ENCODE results near the gene ZNF469. TPM values are rescaled to one million over a fixed set of nuclear protein-coding genes. Genes with fewer than 3 reads are reported as not detected.

ZNF469 gene, protein sequence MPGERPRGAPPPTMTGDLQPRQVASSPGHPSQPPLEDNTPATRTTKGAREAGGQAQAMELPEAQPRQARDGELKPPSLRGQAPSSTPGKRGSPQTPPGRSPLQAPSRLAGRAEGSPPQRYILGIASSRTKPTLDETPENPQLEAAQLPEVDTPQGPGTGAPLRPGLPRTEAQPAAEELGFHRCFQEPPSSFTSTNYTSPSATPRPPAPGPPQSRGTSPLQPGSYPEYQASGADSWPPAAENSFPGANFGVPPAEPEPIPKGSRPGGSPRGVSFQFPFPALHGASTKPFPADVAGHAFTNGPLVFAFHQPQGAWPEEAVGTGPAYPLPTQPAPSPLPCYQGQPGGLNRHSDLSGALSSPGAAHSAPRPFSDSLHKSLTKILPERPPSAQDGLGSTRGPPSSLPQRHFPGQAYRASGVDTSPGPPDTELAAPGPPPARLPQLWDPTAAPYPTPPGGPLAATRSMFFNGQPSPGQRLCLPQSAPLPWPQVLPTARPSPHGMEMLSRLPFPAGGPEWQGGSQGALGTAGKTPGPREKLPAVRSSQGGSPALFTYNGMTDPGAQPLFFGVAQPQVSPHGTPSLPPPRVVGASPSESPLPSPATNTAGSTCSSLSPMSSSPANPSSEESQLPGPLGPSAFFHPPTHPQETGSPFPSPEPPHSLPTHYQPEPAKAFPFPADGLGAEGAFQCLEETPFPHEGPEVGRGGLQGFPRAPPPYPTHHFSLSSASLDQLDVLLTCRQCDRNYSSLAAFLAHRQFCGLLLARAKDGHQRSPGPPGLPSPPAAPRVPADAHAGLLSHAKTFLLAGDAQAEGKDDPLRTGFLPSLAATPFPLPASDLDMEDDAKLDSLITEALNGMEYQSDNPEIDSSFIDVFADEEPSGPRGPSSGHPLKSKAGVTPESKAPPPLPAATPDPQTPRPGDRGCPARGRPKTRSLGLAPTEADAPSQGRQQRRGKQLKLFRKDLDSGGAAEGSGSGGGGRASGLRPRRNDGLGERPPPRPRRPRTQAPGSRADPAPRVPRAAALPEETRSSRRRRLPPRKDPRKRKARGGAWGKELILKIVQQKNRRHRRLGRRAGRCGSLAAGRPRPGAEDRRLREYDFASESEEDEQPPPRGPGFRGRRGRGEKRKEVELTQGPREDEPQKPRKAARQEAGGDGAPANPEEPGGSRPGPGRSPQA (N-terminal part only)
- under 1 TPM; 0.26 to 0.30 TPM for total RNA-seq

DNA sequence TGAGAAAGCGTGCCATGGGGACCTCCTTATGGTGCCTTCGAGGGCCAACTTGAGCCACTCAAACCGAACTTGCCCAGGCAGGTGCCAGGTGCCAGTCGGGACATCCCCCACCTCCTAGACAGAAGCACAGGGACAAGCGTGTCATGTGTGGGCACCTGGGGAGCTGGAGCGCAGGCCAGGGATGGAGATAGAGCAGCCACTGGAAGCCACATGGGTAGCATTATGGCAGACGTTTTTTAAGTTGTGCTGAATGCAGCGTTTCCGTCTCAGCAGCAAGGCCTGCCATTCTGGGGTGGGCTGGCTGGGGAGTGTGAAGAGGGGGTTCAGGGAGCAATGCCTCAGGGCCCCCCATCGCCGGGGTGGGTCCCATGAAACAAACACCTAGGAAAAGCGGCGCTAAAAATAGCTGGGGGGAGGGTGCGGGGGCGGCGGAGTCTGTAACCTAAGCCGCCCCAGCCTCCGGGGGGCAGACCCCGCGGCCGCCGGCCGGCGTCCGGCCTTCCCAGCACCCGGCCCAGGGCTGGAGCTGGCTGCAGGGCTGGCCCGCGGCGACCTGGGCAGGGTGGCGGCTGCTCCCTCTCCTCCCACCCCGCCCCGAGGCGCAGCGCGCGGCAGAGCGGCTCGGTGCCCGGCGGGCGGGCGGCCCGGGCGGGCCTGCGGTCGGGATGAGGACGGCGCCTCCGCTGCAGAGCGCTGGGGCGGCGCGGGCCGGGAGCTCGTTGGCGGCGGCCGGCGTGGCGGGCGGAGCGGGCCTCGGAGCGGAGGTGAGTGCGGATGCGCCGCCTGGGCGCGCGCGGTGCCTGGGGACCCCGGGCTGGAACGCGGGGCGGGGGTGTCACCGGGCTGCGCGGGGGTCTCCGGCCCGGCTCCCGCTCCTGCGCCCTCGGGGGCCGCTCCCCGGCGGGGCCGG lies at the start of gene ZNF469:
Gene ZNF469, plus strand, starts transcription at position 469 of the 910 bp plus-strand sequence. CDS start 44,512 bp downstream, outside the sequence.
- peaks cover 30% of the 10 kb centered on the region for H3K27me3 Mint-ChIP-seq
- no peak within 1 kb of the TSS for H3K27ac Mint-ChIP-seq
- H3K36me3 Mint-ChIP-seq (ENCODE audit: low read depth), result no peaks in the 10 kb centered on the region
- H3K9me3 Mint-ChIP-seq, result no peaks in the 10 kb centered on the region
- no peak for ATAC-seq (replicated peaks)
- H3K4me1 Mint-ChIP-seq, result no peaks in the 10 kb centered on the region
- H3K4me3 Mint-ChIP-seq, result peak within 1 kb of the TSS; percentile 55

DNA sequence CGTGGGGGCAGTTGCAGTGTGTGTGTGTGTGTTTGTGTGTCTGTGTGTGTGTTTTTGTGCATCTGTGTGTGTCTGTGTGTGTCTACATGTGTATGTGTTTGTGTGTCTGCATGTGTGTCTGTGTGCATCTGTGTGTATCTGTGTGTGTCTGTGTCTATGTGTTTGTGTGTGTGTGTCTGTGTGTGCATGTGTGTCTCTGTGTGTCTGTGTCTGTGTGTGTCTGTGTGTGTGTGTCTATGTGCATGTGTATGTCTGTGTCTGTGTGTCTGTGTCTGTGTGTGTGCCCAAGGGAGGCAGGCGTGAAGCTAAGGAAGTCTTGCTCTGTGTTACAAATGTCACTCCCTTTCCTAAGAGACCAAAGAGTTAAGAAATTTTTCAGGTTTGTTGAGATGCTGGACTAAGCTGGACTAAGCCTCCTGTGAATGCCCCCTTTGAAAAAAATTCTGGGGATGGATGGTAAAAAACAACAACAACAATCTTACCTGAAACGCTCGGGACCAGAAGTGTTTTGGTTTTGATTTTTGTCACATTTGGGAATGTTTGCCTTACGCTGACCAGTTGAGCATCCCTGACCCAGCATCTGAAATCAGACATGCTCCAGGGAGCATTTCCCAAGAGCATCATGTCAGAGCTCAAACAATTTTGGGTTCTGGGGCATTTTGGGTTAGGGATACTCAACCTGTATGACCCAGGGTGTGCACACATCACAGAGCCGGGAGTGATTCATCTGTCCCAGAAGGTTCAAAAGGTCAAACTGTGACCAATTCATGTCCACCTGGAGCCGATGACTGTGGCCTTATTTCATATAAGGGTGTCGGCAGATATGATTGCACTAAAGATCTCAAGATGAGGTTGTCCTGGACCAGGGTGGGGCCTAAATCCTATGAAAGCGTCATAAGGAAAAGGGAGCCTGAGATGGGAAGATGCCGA lies 48.6 kb upstream of the ZNF469 start:
- Mint-ChIP-seq H3K27me3 (peaks cover 5% of the 10 kb centered on the region), H3K36me3 (ENCODE audit: low read depth) (no peaks in the 10 kb centered on the region), H3K4me3 (peak overlapping the region; percentile 44), H3K9me3 (no peaks in the 10 kb centered on the region), H3K4me1 (peaks cover 7% of the 10 kb centered on the region), H3K27ac (no peak overlapping the region)
- no peak for ATAC-seq (replicated peaks)

DNA sequence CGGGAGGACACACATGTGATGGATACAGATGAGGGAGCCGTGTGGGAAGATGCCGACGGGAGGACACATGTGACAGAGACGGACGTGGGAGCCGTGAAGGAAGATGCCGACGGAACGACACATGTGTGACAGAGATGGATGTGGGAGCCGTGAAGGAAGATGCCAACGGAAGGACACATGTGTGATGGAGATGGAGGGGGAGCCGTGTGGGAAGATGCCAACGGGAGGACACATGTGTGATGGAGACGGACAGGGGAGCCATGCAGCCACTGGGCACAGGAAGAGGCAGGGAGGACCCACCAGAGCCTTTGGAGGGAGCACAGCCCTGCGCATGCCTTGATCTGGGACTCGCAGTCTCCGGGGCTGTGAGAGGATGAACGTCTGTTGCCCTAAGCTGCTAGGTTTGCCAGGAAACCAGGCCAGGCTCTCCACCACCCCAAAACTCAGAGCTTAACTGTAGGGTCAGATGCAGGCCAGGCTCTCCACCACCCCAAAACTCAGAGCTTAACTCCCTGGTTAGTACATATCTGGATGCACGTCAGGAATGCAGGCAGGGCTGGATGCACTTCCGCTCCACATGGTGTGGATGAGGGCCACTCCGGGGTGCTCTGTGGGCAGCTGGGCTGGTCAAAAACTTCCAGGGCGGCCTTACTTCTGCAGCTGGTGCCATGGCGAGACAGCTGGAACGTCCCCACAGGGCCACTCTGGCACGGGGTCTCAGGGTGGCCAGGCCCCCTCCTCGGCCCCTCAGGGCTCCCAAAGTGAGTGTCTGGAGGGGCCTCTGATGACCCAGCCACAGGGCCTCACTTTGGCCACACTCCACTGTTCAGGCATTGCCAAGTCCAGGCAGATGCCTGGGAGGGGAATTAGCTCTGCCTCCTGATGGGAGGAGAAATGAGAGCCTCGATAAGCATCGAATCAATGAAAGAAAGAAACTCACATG lies 47.7 kb upstream of the ZNF469 start:
- no peak for ATAC-seq (replicated peaks)
- H3K36me3 Mint-ChIP-seq (ENCODE audit: low read depth), result no peaks in the 10 kb centered on the region
- H3K4me1 Mint-ChIP-seq, result peaks cover 7% of the 10 kb centered on the region
- H3K27ac Mint-ChIP-seq, result no peak overlapping the region
- no peaks in the 10 kb centered on the region for H3K9me3 Mint-ChIP-seq
- peaks cover 5% of the 10 kb centered on the region for H3K27me3 Mint-ChIP-seq
- H3K4me3 Mint-ChIP-seq, result no peak overlapping the region

DNA sequence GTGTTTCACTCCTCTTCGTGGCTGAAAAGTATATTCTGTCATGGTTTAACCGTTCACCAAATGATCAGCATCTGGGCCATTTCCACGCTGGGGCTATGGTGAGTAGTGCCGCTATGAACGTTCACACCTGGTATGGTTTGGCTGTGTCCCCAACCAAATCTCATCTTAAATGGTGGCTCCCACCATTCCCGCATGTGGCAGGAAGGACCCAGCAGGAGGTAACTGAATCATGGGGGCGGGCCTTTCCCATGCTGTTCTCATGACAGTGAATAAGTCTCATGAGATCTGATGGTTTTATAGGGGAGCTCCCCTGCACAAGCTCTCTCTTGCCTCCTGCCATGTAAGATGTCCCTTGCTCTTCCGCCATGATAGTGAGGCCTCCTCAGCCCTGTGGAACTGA lies 45.7 kb upstream of the ZNF469 start:
- Mint-ChIP-seq H3K27me3 (peaks cover 5% of the 10 kb centered on the region), H3K4me3 (no peak overlapping the region), H3K9me3 (no peaks in the 10 kb centered on the region), H3K4me1 (peaks cover 7% of the 10 kb centered on the region), H3K27ac (no peak overlapping the region), H3K36me3 (ENCODE audit: low read depth) (no peaks in the 10 kb centered on the region)
- no peak for ATAC-seq (replicated peaks)

DNA sequence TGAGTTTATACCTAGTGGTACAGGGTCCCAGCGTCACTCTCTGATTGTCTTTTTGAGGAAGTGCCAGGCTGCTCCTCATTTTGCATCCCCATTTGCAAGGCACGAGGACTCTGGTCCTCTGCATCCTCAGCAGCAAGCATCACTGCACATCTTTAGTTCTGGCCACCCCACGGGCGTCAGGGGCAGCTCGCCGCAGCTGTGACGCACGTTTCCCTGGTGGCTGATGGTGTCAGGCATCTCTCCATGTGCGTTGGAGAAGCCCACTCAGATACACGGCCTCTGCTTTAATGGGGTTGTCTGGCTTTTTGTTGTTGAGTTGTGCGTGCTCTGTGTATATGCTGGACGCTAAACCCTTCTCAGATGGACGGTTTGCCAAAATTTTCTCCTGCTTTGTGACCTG lies 45.2 kb upstream of the ZNF469 start:
- no peak for ATAC-seq (replicated peaks)
- peaks cover 5% of the 10 kb centered on the region for H3K27me3 Mint-ChIP-seq
- H3K36me3 Mint-ChIP-seq (ENCODE audit: low read depth), result no peaks in the 10 kb centered on the region
- peaks cover 7% of the 10 kb centered on the region for H3K4me1 Mint-ChIP-seq
- H3K27ac Mint-ChIP-seq, result no peak overlapping the region
- H3K4me3 Mint-ChIP-seq, result no peak overlapping the region
- H3K9me3 Mint-ChIP-seq, result no peaks in the 10 kb centered on the region

DNA sequence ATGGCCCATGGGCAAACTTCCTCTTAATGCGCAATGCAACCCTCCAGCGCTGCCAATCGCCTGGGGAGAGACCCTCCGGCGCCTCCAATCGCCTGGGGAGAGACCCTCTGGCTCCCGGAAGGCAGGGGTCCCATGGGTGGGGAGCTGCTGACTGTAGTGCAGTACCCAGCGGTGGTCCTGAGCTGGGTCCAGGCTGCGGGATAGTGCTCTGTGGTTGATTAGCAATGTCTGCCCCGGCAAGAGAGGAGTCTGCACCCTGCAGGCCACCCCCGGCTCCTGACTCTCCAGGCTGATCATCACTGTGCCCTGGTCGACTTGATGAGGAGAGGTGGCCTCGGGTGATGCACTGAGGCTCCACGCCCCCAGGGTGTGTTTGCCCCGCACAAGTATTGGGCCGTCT lies 44.6 kb upstream of the ZNF469 start:
- Mint-ChIP-seq H3K27me3 (peaks cover 5% of the 10 kb centered on the region), H3K4me1 (peaks cover 7% of the 10 kb centered on the region), H3K4me3 (no peak overlapping the region), H3K36me3 (ENCODE audit: low read depth) (no peaks in the 10 kb centered on the region), H3K27ac (no peak overlapping the region), H3K9me3 (no peaks in the 10 kb centered on the region)
- no peak for ATAC-seq (replicated peaks)

DNA sequence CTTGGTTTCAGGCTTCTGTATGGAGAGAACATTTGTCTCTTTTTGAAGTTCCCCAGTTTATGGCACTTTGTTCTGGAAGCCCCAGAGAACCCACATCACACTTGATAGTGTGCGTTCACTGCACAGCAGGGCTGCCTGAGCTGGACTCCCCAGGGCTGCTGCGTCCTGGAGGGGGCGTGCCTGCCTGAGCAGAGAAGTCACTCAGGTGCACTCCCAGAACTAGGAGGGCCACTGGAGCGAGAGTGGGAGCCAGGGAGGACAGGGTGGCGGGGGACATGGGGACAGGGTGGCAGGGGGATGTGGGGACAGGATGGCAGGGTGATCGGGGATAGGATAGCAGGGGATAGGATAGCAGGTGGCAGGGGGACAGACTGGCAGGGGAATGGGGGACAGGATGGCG lies 43.9 kb upstream of the ZNF469 start:
- no peaks in the 10 kb centered on the region for H3K9me3 Mint-ChIP-seq
- H3K27ac Mint-ChIP-seq, result no peak overlapping the region
- H3K4me3 Mint-ChIP-seq, result no peak overlapping the region
- ATAC-seq (replicated peaks), result no peak
- H3K36me3 Mint-ChIP-seq (ENCODE audit: low read depth), result no peaks in the 10 kb centered on the region
- H3K4me1 Mint-ChIP-seq, result peaks cover 2% of the 10 kb centered on the region
- peaks cover 6% of the 10 kb centered on the region for H3K27me3 Mint-ChIP-seq

DNA sequence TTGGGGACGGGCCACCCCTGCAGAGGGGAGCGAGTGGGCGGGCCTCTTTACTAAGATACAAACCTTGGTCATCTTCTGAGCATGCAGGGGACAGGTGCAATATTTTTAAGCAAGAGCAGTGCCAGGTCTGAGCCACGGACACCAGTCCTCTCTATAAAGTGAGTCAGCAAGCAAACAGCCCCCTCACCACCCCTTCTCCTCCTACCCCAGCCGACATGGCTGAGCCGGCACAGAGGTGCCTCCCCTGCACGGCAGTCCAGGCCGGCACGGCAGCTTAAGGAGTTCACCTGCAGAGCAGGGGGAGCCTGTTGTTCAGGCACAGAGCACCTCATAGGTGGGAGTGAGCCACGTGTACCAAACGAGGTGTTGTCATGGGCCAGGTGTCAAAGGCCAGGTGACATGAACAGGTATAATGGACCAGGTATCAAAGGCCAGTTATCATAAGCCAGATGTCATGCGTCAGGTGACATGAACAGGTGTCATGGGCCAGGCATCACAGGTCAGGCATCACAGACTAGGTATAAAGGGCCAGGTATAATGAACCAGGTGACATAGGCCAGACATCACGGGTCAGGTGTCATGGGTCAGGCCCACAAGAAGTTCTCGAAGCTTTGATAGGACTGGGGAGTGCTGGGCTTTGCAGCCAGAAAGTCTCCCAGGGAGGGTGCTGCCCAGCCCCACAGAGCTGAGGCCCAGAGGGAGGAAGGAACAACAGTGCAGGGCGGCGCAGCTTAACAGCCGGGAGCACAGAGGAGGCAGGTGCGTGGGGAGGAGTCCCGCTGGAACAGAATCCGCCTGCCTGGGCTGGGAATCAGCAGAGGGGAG lies 42.6 kb upstream of the ZNF469 start:
- Mint-ChIP-seq H3K27ac (no peak overlapping the region), H3K4me1 (no peaks in the 10 kb centered on the region), H3K9me3 (no peaks in the 10 kb centered on the region), H3K4me3 (no peak overlapping the region), H3K36me3 (ENCODE audit: low read depth) (no peaks in the 10 kb centered on the region), H3K27me3 (peaks cover 5% of the 10 kb centered on the region)
- ATAC-seq (replicated peaks), result no peak

DNA sequence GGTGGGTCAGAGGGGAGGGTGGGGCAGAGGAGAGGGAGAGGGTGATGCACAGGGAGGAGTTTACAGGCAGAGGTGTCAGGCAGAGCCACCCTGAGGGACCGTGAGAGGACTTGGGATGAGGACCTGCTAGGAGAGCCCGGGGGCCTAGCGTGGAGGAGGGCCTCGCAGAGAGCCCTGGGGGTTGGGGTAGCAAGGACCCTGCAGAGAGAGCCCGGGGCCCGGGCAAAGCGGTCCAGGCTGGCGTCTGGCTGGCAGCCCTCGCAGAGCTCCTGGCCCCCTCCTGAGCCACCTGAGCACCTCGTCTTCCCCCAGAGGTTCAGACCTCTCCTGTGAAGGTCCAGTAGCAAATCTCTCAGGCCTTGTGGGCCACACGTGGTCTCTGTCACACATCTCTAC lies 42.0 kb upstream of the ZNF469 start:
- no peaks in the 10 kb centered on the region for H3K36me3 Mint-ChIP-seq (ENCODE audit: low read depth)
- peaks cover 5% of the 10 kb centered on the region for H3K27me3 Mint-ChIP-seq
- no peaks in the 10 kb centered on the region for H3K9me3 Mint-ChIP-seq
- H3K27ac Mint-ChIP-seq, result no peak overlapping the region
- ATAC-seq (replicated peaks), result no peak
- H3K4me3 Mint-ChIP-seq, result no peak overlapping the region
- no peaks in the 10 kb centered on the region for H3K4me1 Mint-ChIP-seq

DNA sequence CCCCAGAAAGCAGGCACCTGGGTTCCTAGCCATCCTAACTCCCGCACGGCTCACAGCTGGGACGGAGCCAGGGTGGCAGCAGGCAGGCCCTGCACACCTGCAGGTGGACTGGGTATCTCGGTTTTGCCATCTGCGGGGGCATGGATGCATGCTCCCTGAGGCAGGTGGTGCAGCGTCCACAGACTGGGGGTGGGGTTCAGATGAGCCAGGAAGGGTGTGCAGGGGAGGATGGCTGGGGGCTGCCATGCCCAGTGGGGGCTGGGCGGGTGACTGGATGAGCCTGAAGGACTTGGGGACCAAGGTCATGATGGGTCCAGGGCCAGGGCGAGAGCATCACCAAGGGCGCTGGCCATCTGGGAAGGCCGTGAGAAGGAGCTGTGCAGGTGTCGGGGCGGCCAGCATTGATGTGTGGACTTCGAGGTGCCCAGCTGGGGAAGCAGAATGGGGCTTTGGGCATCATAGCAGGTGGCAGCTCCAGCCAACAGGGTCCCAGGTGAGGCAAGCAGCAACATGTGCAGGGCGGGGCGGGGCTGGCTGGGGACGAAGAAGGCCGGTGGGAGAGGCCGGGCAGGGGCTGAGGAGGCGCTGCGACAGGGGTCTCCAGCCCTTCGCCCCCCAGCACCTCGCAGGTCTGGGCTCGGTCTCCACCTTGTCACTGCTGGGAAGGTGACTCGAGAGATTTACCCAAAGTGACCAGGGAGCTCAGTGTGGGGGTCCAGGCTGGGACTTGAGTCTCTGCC lies 41.0 kb upstream of the ZNF469 start:
- H3K27ac Mint-ChIP-seq, result no peak overlapping the region
- H3K9me3 Mint-ChIP-seq, result no peaks in the 10 kb centered on the region
- ATAC-seq (replicated peaks), result no peak
- no peaks in the 10 kb centered on the region for H3K36me3 Mint-ChIP-seq (ENCODE audit: low read depth)
- peaks cover 5% of the 10 kb centered on the region for H3K27me3 Mint-ChIP-seq
- H3K4me1 Mint-ChIP-seq, result no peaks in the 10 kb centered on the region
- no peak overlapping the region for H3K4me3 Mint-ChIP-seq

DNA sequence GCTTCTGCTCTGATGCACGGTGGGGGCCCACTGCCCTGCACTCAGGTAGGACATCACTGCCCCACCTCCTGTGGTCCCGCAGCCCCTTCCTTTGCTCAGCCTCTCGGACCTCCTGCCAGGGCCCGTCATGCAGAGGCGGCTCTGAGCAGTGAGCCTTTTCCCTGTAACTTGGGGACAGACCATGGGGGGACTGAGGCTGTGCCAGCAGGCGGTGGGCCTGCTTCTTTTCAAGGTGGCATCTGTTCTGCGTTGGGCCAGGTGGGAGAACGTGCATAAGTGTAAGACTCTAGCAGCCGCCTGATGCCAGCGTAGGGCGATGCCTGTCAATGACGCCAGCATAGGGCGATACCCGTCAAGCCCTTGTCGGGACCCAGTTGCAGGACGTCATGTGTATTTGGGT lies 40.3 kb upstream of the ZNF469 start:
- Mint-ChIP-seq H3K4me1 (no peaks in the 10 kb centered on the region), H3K36me3 (ENCODE audit: low read depth) (no peaks in the 10 kb centered on the region), H3K4me3 (no peak overlapping the region), H3K27me3 (peaks cover 5% of the 10 kb centered on the region), H3K9me3 (no peaks in the 10 kb centered on the region), H3K27ac (no peak overlapping the region)
- no peak for ATAC-seq (replicated peaks)
